HepG2 (cell line): ENCODE measurements around the gene CFAP97. TPM values are rescaled to one million over a fixed set of nuclear protein-coding genes. Genes with fewer than 3 reads are reported as not detected.

Experiments used
- GPN1 ChIP-seq: sonication (generic); formaldehyde crosslinking; IDR thresholded peaks from 2 replicates; pipeline ENCODE4 v1.5.1; 2020; ENCODE audit warnings: missing genetic modification reagents, borderline replicate concordance
- KDM5B ChIP-seq: sonication (generic); formaldehyde crosslinking; IDR thresholded peaks from 2 replicates; pipeline ENCODE4 v1.4.0; 2020; ENCODE audit warnings: missing genetic modification reagents, mild to moderate bottlenecking, borderline replicate concordance
- MAFF ChIP-seq: IDR thresholded peaks from 2 replicates; pipeline ENCODE4 v1.6.1; 2011; ENCODE audit warnings: low read depth, low read length, improper control_type of control experiment
- PHF21A ChIP-seq: sonication (generic); formaldehyde crosslinking; IDR thresholded peaks from 2 replicates; pipeline ENCODE4 v1.5.0; 2020; ENCODE audit warnings: mild to moderate bottlenecking, missing genetic modification reagents
- SPEN ChIP-seq: sonication (generic); formaldehyde crosslinking; IDR thresholded peaks from 2 replicates; pipeline ENCODE4 v1.5.1; 2020; ENCODE audit warnings: low read depth, mild to moderate bottlenecking, missing genetic modification reagents
- SRSF1 ChIP-seq: fragments of 200-400 bp; formaldehyde crosslinking; optimal IDR thresholded peaks from 2 replicates; pipeline ENCODE3; 2017; ENCODE audit warnings: mild to moderate bottlenecking, low read depth, low read length, moderate library complexity
- XBP1 ChIP-seq: sonication (generic); formaldehyde crosslinking; IDR thresholded peaks from 2 replicates; pipeline ENCODE4 v1.5.0; 2020; ENCODE audit warnings: missing genetic modification reagents
- ZNF589 ChIP-seq: sonication (generic); formaldehyde crosslinking; conservative IDR thresholded peaks from 2 replicates; pipeline ENCODE4 v1.8.0; 2022; ENCODE audit warnings: mild to moderate bottlenecking, moderate library complexity, missing genetic modification reagents
- ZNF644 ChIP-seq: IDR thresholded peaks from 2 replicates; pipeline ENCODE4 v1.6.1; 2016; ENCODE audit warnings: low read depth
- ZSCAN21 ChIP-seq: sonication (generic); formaldehyde crosslinking; IDR thresholded peaks from 2 replicates; pipeline ENCODE4 v1.8.0; 2022; ENCODE audit warnings: mild to moderate bottlenecking, missing genetic modification reagents, moderate library complexity, borderline replicate concordance
- polyA plus RNA-seq, 8 experiments: library from polyadenylated mRNA; depleted of rRNA in 3 of 8; stranded (reverse) in 7 of 8; unstranded in 1 of 8; fragments of >200 nt; fragmentation: Illumina TruSeq in 4 of 8; extraction: Trizol in 4 of 8; gene quantifications; 2 replicates each; pipeline versions ENCODE4 v1.2.1 to v1.2.3, GENCODE V29; 2011 to 2016; ENCODE audit warnings: low read depth in 4 of 8, missing spikeins in 1 of 8, mixed read lengths in 1 of 8; ENCODE audit not compliant: insufficient read depth in 1 of 8
- total RNA-seq, 5 experiments: library from RNA; depleted of rRNA; stranded (reverse); fragments of >200 nt; fragmentation: Illumina TruSeq; extraction: Trizol; gene quantifications; 2 replicates each; pipeline ENCODE4 v1.2.3, GENCODE V29; 2016; ENCODE audit warnings: low read depth in 1 of 5
- TF ChIP-seq, protein P1 (sequence below): sonication (generic); formaldehyde crosslinking; IDR thresholded peaks from 2 replicates; pipeline ENCODE4 v1.8.0; 2022; ENCODE audit warnings: missing genetic modification reagents, low read depth, mild to moderate bottlenecking, borderline replicate concordance
- TF ChIP-seq, protein P2 (sequence below): sonication (generic); formaldehyde crosslinking; IDR thresholded peaks from 2 replicates; pipeline ENCODE4 v1.9.0; 2021; ENCODE audit warnings: missing genetic modification reagents, mild to moderate bottlenecking, borderline replicate concordance
- TF ChIP-seq, protein P3 (sequence below): sonication (generic); formaldehyde crosslinking; IDR thresholded peaks from 2 replicates; pipeline ENCODE4 v1.8.0; 2022; ENCODE audit warnings: missing genetic modification reagents, mild to moderate bottlenecking, inconsistent platforms, borderline replicate concordance
- TF ChIP-seq, protein P4 (sequence below): sonication (generic); formaldehyde crosslinking; IDR thresholded peaks from 2 replicates; pipeline ENCODE4 v1.4.0; 2020; ENCODE audit warnings: mild to moderate bottlenecking, missing genetic modification reagents
- TF ChIP-seq, protein P5 (sequence below): sonication (generic); formaldehyde crosslinking; IDR thresholded peaks from 2 replicates; pipeline ENCODE4 v1.5.0; 2020; ENCODE audit warnings: mild to moderate bottlenecking, missing genetic modification reagents, borderline replicate concordance

Gene CFAP97
- total and polyA plus RNA-seq, 2 of the 13 experiments (the other 11 are each of a cell fraction or from before 2014, with no cell fraction given) = 32.1 to 44.4 TPM

DNA sequence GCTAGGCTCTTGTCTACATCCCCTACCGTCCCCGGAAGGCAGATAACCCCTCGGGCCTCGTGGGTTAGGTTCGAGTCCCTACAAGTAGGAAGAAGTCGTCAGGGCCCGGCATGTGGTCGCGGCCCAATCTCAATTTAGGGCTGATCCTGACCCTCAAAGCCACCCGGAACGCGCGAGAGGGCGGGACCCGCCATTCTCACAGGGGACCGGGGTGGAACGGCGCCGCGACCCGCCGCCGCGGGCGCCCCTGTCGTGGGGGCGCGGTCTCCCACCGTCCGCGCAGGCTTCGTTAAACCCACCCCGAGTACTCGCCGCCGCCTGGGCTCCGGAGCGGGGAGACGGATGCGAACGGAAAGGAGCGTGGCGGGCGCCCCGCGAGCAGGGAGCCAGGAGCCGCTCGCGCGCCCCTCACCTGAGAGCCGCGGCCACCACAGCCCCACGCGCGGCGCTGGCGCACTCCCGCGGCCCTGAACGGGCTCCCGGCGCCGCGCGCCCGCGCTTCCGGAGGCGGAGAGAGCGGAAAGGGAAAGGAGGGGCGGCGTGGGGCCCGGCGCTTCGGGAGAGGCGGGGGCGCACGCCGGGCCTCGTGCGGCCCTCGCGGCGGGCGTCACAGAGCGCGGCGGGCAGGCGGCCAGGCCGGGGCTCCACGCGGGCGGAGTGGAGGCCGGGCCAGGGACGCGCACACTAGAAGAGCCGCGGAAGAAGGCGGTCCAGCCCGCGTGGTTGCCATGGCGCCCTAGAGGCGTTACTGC lies at the start of gene CFAP97 (continued):
- peak; percentile 74; the same call in 1 of the 2 replicates for TF ChIP-seq KDM5B (CRISPR knock-in tag)
- TF ChIP-seq, protein P1, sequence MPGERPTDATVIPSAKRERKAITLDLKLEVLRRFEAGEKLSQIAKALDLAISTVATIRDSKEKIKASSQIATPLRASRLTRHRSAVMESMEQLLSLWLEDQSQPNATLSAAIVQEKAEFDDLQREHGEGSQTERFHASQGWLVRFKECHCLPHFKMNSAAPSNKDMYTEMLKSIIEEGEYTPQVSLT (CRISPR knock-in tag) = no peak; the same call in 1 of the 2 replicates
- TF ChIP-seq ZNF589 (CRISPR knock-in tag) = 0 out of 2 replicates have a peak, but pooled peaks have one; percentile 50
- no peak for TF ChIP-seq SRSF1
- TF ChIP-seq GPN1 (CRISPR knock-in tag) = no peak
- TF ChIP-seq PHF21A (CRISPR knock-in tag) = no peak
- TF ChIP-seq, protein P2, sequence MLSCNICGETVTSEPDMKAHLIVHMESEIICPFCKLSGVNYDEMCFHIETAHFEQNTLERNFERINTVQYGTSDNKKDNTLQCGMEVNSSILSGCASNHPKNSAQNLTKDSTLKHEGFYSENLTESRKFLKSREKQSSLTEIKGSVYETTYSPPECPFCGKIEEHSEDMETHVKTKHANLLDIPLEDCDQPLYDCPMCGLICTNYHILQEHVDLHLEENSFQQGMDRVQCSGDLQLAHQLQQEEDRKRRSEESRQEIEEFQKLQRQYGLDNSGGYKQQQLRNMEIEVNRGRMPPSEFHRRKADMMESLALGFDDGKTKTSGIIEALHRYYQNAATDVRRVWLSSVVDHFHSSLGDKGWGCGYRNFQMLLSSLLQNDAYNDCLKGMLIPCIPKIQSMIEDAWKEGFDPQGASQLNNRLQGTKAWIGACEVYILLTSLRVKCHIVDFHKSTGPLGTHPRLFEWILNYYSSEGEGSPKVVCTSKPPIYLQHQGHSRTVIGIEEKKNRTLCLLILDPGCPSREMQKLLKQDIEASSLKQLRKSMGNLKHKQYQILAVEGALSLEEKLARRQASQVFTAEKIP (CRISPR knock-in tag) = no peak
- no peak for TF ChIP-seq MAFF
- TF ChIP-seq, protein P3, sequence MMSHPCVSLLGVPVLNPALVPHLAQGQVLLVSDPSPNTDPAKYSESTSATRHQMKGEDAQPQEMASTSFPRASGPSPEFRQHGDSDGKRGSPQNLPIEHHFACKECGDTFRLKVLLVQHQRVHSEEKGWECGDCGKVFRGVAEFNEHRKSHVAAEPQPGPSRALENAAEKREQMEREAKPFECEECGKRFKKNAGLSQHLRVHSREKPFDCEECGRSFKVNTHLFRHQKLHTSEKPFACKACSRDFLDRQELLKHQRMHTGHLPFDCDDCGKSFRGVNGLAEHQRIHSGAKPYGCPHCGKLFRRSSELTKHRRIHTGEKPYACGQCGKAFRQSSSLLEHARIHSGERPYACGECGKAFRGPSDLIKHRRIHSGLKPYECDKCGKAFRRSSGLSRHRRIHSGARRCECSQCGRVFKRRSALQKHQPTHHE (CRISPR knock-in tag) = no peak
- TF ChIP-seq XBP1 (CRISPR knock-in tag) = no peak
- TF ChIP-seq, protein P4, sequence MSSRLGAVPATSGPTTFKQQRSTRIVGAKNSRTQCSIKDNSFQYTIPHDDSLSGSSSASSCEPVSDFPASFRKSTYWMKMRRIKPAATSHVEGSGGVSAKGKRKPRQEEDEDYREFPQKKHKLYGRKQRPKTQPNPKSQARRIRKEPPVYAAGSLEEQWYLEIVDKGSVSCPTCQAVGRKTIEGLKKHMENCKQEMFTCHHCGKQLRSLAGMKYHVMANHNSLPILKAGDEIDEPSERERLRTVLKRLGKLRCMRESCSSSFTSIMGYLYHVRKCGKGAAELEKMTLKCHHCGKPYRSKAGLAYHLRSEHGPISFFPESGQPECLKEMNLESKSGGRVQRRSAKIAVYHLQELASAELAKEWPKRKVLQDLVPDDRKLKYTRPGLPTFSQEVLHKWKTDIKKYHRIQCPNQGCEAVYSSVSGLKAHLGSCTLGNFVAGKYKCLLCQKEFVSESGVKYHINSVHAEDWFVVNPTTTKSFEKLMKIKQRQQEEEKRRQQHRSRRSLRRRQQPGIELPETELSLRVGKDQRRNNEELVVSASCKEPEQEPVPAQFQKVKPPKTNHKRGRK (CRISPR knock-in tag) = no peak
- TF ChIP-seq, protein P5, sequence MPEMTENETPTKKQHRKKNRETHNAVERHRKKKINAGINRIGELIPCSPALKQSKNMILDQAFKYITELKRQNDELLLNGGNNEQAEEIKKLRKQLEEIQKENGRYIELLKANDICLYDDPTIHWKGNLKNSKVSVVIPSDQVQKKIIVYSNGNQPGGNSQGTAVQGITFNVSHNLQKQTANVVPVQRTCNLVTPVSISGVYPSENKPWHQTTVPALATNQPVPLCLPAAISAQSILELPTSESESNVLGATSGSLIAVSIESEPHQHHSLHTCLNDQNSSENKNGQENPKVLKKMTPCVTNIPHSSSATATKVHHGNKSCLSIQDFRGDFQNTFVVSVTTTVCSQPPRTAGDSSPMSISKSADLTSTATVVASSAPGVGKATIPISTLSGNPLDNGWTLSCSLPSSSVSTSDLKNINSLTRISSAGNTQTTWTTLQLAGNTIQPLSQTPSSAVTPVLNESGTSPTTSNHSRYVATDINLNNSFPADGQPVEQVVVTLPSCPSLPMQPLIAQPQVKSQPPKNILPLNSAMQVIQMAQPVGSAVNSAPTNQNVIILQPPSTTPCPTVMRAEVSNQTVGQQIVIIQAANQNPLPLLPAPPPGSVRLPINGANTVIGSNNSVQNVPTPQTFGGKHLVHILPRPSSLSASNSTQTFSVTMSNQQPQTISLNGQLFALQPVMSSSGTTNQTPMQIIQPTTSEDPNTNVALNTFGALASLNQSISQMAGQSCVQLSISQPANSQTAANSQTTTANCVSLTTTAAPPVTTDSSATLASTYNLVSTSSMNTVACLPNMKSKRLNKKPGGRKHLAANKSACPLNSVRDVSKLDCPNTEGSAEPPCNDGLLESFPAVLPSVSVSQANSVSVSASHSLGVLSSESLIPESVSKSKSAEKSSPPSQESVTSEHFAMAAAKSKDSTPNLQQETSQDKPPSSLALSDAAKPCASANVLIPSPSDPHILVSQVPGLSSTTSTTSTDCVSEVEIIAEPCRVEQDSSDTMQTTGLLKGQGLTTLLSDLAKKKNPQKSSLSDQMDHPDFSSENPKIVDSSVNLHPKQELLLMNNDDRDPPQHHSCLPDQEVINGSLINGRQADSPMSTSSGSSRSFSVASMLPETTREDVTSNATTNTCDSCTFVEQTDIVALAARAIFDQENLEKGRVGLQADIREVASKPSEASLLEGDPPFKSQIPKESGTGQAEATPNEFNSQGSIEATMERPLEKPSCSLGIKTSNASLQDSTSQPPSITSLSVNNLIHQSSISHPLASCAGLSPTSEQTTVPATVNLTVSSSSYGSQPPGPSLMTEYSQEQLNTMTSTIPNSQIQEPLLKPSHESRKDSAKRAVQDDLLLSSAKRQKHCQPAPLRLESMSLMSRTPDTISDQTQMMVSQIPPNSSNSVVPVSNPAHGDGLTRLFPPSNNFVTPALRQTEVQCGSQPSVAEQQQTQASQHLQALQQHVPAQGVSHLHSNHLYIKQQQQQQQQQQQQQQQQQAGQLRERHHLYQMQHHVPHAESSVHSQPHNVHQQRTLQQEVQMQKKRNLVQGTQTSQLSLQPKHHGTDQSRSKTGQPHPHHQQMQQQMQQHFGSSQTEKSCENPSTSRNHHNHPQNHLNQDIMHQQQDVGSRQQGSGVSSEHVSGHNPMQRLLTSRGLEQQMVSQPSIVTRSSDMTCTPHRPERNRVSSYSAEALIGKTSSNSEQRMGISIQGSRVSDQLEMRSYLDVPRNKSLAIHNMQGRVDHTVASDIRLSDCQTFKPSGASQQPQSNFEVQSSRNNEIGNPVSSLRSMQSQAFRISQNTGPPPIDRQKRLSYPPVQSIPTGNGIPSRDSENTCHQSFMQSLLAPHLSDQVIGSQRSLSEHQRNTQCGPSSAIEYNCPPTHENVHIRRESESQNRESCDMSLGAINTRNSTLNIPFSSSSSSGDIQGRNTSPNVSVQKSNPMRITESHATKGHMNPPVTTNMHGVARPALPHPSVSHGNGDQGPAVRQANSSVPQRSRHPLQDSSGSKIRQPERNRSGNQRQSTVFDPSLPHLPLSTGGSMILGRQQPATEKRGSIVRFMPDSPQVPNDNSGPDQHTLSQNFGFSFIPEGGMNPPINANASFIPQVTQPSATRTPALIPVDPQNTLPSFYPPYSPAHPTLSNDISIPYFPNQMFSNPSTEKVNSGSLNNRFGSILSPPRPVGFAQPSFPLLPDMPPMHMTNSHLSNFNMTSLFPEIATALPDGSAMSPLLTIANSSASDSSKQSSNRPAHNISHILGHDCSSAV (CRISPR knock-in tag) = no peak
- no peak for TF ChIP-seq ZNF644
- 0 out of 2 replicates have a peak, but pooled peaks have one; percentile 76 for TF ChIP-seq ZSCAN21
- TF ChIP-seq SPEN (CRISPR knock-in tag) = no peak; the same call in 1 of the 2 replicates
